Activated naive CD8-positive, alpha-beta T cell treated with anti-CD3 and anti-CD28 coated beads, Interleukin-2, amount 10 ng/mL, durations not matched to agents 7 days and 5 days (primary cell): ENCODE results near the gene ZDHHC13. TPM values are rescaled to one million over a fixed set of nuclear protein-coding genes. Genes with fewer than 3 reads are reported as not detected.

Experiments
- ATAC-seq: fragments of 150-1000 bp; cut with Tn5 transposase; one replicate; pipeline ENCODE4 v1.10.0; 2021; ENCODE audit warnings: low read depth, moderate library complexity
- POLR2A ChIA-PET: fragments of 350-600 bp; sonication (Branson Sonifier 250); formaldehyde crosslinking; loops from one replicate; lab custom pipeline; 2021; ENCODE audit warnings: antibody characterized with exemption; lab: Charles Lee
- DNase-seq: peaks from one replicate; pipeline ENCODE4 v3.0.0; 2021
- H3K27ac Mint-ChIP-seq: one replicate; pipeline ENCODE4 v1.8.0; 2022; ENCODE audit warnings: mild to moderate bottlenecking, mixed read lengths
- H3K27me3 Mint-ChIP-seq: one replicate; pipeline ENCODE4 v1.8.0; 2022; ENCODE audit warnings: mild to moderate bottlenecking, moderate library complexity, mixed read lengths
- H3K36me3 Mint-ChIP-seq: one replicate; pipeline ENCODE4 v1.8.0; 2021; ENCODE audit warnings: mild to moderate bottlenecking, mixed read lengths
- H3K4me1 Mint-ChIP-seq: one replicate; pipeline ENCODE4 v1.8.0; 2021; ENCODE audit warnings: mixed read lengths
- H3K4me3 Mint-ChIP-seq: one replicate; pipeline ENCODE4 v1.8.0; 2022; ENCODE audit warnings: mild to moderate bottlenecking, moderate library complexity, mixed read lengths
- H3K9me3 Mint-ChIP-seq: one replicate; pipeline ENCODE4 v1.8.0; 2021; ENCODE audit warnings: mixed read lengths
- total RNA-seq, 2 experiments: library from RNA; stranded (reverse); gene quantifications; one replicate each; pipeline ENCODE4 v1.2.3, GENCODE V29; 2021

Gene ZDHHC13
- total RNA-seq, 2 experiments from 2014 or later = 21.2 to 21.3 TPM

- POLR2A ChIA-PET = no interaction called here
- Mint-ChIP-seq H3K27ac (no peak overlapping the region), H3K36me3 (no peaks in the 10 kb centered on the region), H3K27me3 (no peaks in the 10 kb centered on the region), H3K9me3 (no peaks in the 10 kb centered on the region), H3K4me3 (no peak overlapping the region), H3K4me1 (no peaks in the 10 kb centered on the region)
- no peak for ATAC-seq
- no peak for DNase-seq
These were observed 70.3 kb downstream of the ZDHHC13 start for GRCh38 chr11:19187114-19187832.

GRCh38 chr11:19187833-19188258, 70.9 kb downstream of the ZDHHC13 start:
- Mint-ChIP-seq H3K4me1 (no peaks in the 10 kb centered on the region), H3K4me3 (no peak overlapping the region), H3K27me3 (no peaks in the 10 kb centered on the region), H3K36me3 (no peaks in the 10 kb centered on the region), H3K9me3 (no peaks in the 10 kb centered on the region), H3K27ac (no peak overlapping the region)
- POLR2A ChIA-PET = no interaction called here
- no peak for ATAC-seq
- no peak for DNase-seq

GRCh38 chr11:19191530-19192169, 74.7 kb downstream of the ZDHHC13 start:
- Mint-ChIP-seq H3K9me3 (no peaks in the 10 kb centered on the region), H3K27me3 (no peaks in the 10 kb centered on the region), H3K4me1 (no peaks in the 10 kb centered on the region), H3K36me3 (no peaks in the 10 kb centered on the region), H3K27ac (no peak overlapping the region), H3K4me3 (no peak overlapping the region)
- DNase-seq (no peak), ATAC-seq (no peak)
- POLR2A ChIA-PET = no interaction called here

- DNase-seq (no peak), ATAC-seq (no peak)
- Mint-ChIP-seq H3K27ac (no peak overlapping the region), H3K36me3 (no peaks in the 10 kb centered on the region), H3K4me3 (no peak overlapping the region), H3K9me3 (no peaks in the 10 kb centered on the region), H3K4me1 (no peaks in the 10 kb centered on the region), H3K27me3 (no peaks in the 10 kb centered on the region)
- POLR2A ChIA-PET = no interaction called here
These were observed 76.9 kb downstream of the ZDHHC13 start for GRCh38 chr11:19193916-19194315.

- DNase-seq = no peak
- Mint-ChIP-seq H3K4me3 (no peak overlapping the region), H3K36me3 (no peaks in the 10 kb centered on the region), H3K27me3 (peaks cover under 1% of the 10 kb centered on the region), H3K9me3 (no peaks in the 10 kb centered on the region), H3K4me1 (no peaks in the 10 kb centered on the region), H3K27ac (no peak overlapping the region)
- POLR2A ChIA-PET = no interaction called here
- no peak for ATAC-seq
These were observed 77.8 kb downstream of the ZDHHC13 start for GRCh38 chr11:19194620-19195308.

- no peak for DNase-seq
- Mint-ChIP-seq H3K27ac (no peak overlapping the region), H3K4me3 (no peak overlapping the region), H3K9me3 (no peaks in the 10 kb centered on the region), H3K4me1 (no peaks in the 10 kb centered on the region), H3K36me3 (no peaks in the 10 kb centered on the region), H3K27me3 (peaks cover 2% of the 10 kb centered on the region)
- POLR2A ChIA-PET = no interaction called here
- ATAC-seq = no peak
These were observed 79.5 kb downstream of the ZDHHC13 start for GRCh38 chr11:19196432-19196831.

GRCh38 chr11:19199048-19199447, 82.1 kb downstream of the ZDHHC13 start:
- H3K27ac Mint-ChIP-seq = no peak overlapping the region
- no peak for ATAC-seq
- H3K27me3 Mint-ChIP-seq = peaks cover 2% of the 10 kb centered on the region
- POLR2A ChIA-PET = no interaction called here
- no peaks in the 10 kb centered on the region for H3K9me3 Mint-ChIP-seq
- H3K36me3 Mint-ChIP-seq = no peaks in the 10 kb centered on the region
- no peak for DNase-seq
- H3K4me1 Mint-ChIP-seq = no peaks in the 10 kb centered on the region
- H3K4me3 Mint-ChIP-seq = no peak overlapping the region

GRCh38 chr11:19199771-19200170, 82.8 kb downstream of the ZDHHC13 start:
- H3K9me3 Mint-ChIP-seq = no peaks in the 10 kb centered on the region
- DNase-seq (no peak), ATAC-seq (no peak)
- no peak overlapping the region for H3K27ac Mint-ChIP-seq
- peaks cover 2% of the 10 kb centered on the region for H3K27me3 Mint-ChIP-seq
- H3K4me1 Mint-ChIP-seq = no peaks in the 10 kb centered on the region
- no peaks in the 10 kb centered on the region for H3K36me3 Mint-ChIP-seq
- POLR2A ChIA-PET = no interaction called here
- H3K4me3 Mint-ChIP-seq = no peak overlapping the region

GRCh38 chr11:19200410-19201201, 83.6 kb downstream of the ZDHHC13 start:
- Mint-ChIP-seq H3K4me1 (no peaks in the 10 kb centered on the region), H3K36me3 (no peaks in the 10 kb centered on the region), H3K27me3 (peaks cover 2% of the 10 kb centered on the region), H3K27ac (no peak overlapping the region), H3K4me3 (no peak overlapping the region), H3K9me3 (no peaks in the 10 kb centered on the region)
- POLR2A ChIA-PET = no interaction called here
- ATAC-seq (no peak), DNase-seq (no peak)

- H3K9me3 Mint-ChIP-seq = no peaks in the 10 kb centered on the region
- no peaks in the 10 kb centered on the region for H3K4me1 Mint-ChIP-seq
- ATAC-seq = no peak
- H3K27ac Mint-ChIP-seq = no peak within 1 kb of the TSS
- peaks cover 4% of the 10 kb centered on the region for H3K27me3 Mint-ChIP-seq
- no peaks in the 10 kb centered on the region for H3K36me3 Mint-ChIP-seq
- no peak for DNase-seq
- H3K4me3 Mint-ChIP-seq = no peak within 1 kb of the TSS
- POLR2A ChIA-PET = no interaction called here
These were observed 85.0 kb downstream of the ZDHHC13 start, which contains the start of gene CSRP3 for GRCh38 chr11:19201737-19202605. Gene CSRP3, minus strand, starts transcription at chr11:19201983. Its CDS starts 9,535 bp downstream, at chr11:19192448.

- DNase-seq = no peak
- H3K4me3 Mint-ChIP-seq = no peak overlapping the region
- ATAC-seq = no peak
- peaks cover 3% of the 10 kb centered on the region for H3K27me3 Mint-ChIP-seq
- H3K27ac Mint-ChIP-seq = no peak overlapping the region
- no peaks in the 10 kb centered on the region for H3K9me3 Mint-ChIP-seq
- no peaks in the 10 kb centered on the region for H3K4me1 Mint-ChIP-seq
- POLR2A ChIA-PET = no interaction called here
- H3K36me3 Mint-ChIP-seq = no peaks in the 10 kb centered on the region
These were observed 87.9 kb downstream of the ZDHHC13 start for GRCh38 chr11:19204836-19205235.

GRCh38 chr11:19208181-19208580, 91.2 kb downstream of the ZDHHC13 start:
- POLR2A ChIA-PET = no interaction called here
- ATAC-seq = no peak
- no peaks in the 10 kb centered on the region for H3K36me3 Mint-ChIP-seq
- H3K27ac Mint-ChIP-seq = no peak overlapping the region
- H3K27me3 Mint-ChIP-seq = peaks cover 9% of the 10 kb centered on the region
- no peak for DNase-seq
- no peaks in the 10 kb centered on the region for H3K9me3 Mint-ChIP-seq
- no peak overlapping the region for H3K4me3 Mint-ChIP-seq
- H3K4me1 Mint-ChIP-seq = no peaks in the 10 kb centered on the region
